Small intestine (tissue), 7 donors: ENCODE measurements around the gene RNF222. TPM values are rescaled to one million over a fixed set of nuclear protein-coding genes. Genes with fewer than 3 reads are reported as not detected.
"Not testable (repeated sequence)": the region's sequence is repeated elsewhere in the genome, so short reads cannot be mapped to it uniquely, and the experiment has no call there.

Experiments
- DNase-seq, 2 donors: peaks; one replicate each; pipeline versions ENCODE4 v3.0.0 to v3.0.0-alpha.2; 2013
- FAIRE-seq: peaks from 2 replicates; lab custom pipeline; 2012; peaks lifted over from hg19 to GRCh38; lab: Jason Lieb, UNC
- H3K27ac ChIP-seq, 3 donors: one replicate each; pipeline ENCODE4 v1.5.1; 2013; ENCODE audit warnings: low read length in 2 of 3, mild to moderate bottlenecking in 2 of 3, control low read depth in 1 of 3, inconsistent platforms in 1 of 3, low read depth in 1 of 3, moderate library complexity in 1 of 3
- H3K27me3 ChIP-seq, 3 donors: one replicate each; pipeline ENCODE4 v1.6.1; 2013; ENCODE audit warnings: low read length in 3 of 3, inconsistent platforms in 1 of 3; ENCODE audit not compliant: control insufficient read depth in 3 of 3, insufficient read depth in 3 of 3
- H3K36me3 ChIP-seq, 3 donors: one replicate each; pipeline ENCODE4 v1.6.1; 2013; ENCODE audit warnings: low read length in 3 of 3, inconsistent platforms in 1 of 3, low read depth in 1 of 3, mild to moderate bottlenecking in 1 of 3, moderate library complexity in 1 of 3; ENCODE audit not compliant: control insufficient read depth in 3 of 3, insufficient read depth in 2 of 3
- H3K4me1 ChIP-seq, 3 donors: one replicate each; pipeline ENCODE4 v1.6.1; 2013; ENCODE audit warnings: low read length in 2 of 3, inconsistent platforms in 1 of 3, low read depth in 1 of 3, mild to moderate bottlenecking in 1 of 3, moderate library complexity in 1 of 3; ENCODE audit not compliant: control insufficient read depth in 3 of 3, insufficient read depth in 2 of 3
- H3K4me3 ChIP-seq, 3 donors: one replicate each; pipeline ENCODE4 v1.5.1; 2013; ENCODE audit warnings: low read length in 3 of 3, control low read depth in 1 of 3, inconsistent platforms in 1 of 3, low read depth in 1 of 3, mild to moderate bottlenecking in 1 of 3, moderate library complexity in 1 of 3
- H3K9me3 ChIP-seq, 2 donors: one replicate each; pipeline ENCODE4 v1.6.1; 2013; ENCODE audit warnings: low read depth in 1 of 2, low read length in 1 of 2; ENCODE audit not compliant: control insufficient read depth in 2 of 2, insufficient read depth in 1 of 2
- WGBS, 3 donors: extraction: QIAGEN DNeasy Blood & Tissue Kit; methylation state at CpG; one replicate each; pipeline ENCODE4 v1.1.7; 2013; 5-methylcytosine and 5-hydroxymethylcytosine counted together
- polyA plus RNA-seq, 4 donors: library from polyadenylated mRNA; stranded (reverse) in 3 of 4; unstranded in 1 of 4; fragments of 200-250 nt in 3 of 4; fragments of 120-200 nt in 1 of 4; gene quantifications; one replicate each; pipeline versions ENCODE4 v1.2.1 to v1.2.3, GENCODE V29; 2013
- donor health status: healthy with polysubstance abuse.
- donor health status: control.
- donor health status: control.
- donor health status: Bipolar disorder and iron deficiency.
- donor health status: healthy.

Gene RNF222
- polyA plus RNA-seq, 4 donors, result 0.10 TPM; not detected in 3

DNA sequence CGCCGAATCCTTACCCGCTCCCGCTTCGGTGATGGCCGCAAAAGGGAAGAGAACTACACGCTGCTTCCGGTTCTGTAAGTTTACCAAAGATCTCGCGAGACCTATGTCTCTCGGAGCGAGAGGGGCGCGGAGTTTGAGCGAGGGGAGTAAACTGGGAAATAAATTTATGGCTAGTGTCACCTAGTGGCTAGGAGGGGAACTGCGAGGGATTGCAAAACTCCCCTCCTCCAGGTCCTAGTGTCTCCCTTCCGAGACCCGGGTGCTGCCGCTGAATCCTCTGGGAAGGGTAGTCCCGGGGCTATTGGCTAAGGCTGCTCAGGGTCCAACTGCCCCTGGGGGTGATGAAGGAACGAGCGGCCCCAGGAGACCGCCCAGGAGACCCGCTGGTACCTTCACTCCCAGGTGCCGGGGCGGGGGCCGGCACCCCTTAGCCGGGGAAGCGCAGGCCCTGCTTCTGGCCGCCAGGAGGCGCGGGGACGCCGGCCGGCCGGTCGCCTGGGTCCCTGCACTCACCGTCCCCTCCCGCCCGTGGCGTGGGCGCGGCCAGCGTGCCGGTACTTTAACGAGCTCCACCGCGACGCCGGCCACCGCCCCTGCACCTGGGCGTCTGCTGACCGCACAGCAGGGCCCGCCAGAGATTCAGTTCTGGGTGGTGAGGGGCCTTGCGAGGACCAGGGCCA lies 14.3 kb downstream of the RNF222 start, which contains the start of gene RPL26:
Gene RPL26 (minus strand): TSS at position 51 of the 680 bp plus-strand sequence. CDS start 883 bp downstream, outside the sequence.
- no peak for FAIRE-seq
- peaks cover 0 to 22% (median 6%) of the 10 kb centered on the region in 3 donors for H3K4me1 ChIP-seq
- 0% methylated on average over 37 to 55 of the region's 55 CpGs for WGBS, 3 donors

DNA sequence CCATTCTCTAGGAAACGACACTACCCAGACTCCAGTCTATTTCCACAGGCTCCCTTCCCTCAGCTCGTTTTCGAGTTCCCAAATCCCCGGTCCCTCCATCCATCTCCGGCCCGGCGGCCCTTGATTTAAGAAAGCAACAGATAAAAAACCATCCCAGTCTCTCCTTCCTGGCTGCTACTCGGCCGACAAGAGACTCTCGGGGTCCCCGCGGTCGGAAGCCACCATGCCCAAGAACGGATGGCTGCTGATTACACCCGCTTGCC lies 14.8 kb downstream of the RNF222 start:
- WGBS, 3 donors, result 1 to 2% (median 1%) methylated on average over 15 of the region's 15 CpGs

More for the DNA sequence above, 14.3 kb downstream of the RNF222 start, which contains the start of gene RPL26:
- DNase-seq, result peak; percentile 99
- H3K4me3 ChIP-seq, result peak within 1 kb of the TSS; percentile 67 to 89 (median 78)
- H3K27ac ChIP-seq, result peak within 1 kb of the TSS; percentile 88 to 93 (median 92)
- no peaks in the 10 kb centered on the region for H3K27me3 ChIP-seq
- H3K9me3 ChIP-seq, result no peaks in the 10 kb centered on the region
- H3K36me3 ChIP-seq, result peaks cover 11 to 20% (median 14%) of the 10 kb centered on the region in 3 donors

DNA sequence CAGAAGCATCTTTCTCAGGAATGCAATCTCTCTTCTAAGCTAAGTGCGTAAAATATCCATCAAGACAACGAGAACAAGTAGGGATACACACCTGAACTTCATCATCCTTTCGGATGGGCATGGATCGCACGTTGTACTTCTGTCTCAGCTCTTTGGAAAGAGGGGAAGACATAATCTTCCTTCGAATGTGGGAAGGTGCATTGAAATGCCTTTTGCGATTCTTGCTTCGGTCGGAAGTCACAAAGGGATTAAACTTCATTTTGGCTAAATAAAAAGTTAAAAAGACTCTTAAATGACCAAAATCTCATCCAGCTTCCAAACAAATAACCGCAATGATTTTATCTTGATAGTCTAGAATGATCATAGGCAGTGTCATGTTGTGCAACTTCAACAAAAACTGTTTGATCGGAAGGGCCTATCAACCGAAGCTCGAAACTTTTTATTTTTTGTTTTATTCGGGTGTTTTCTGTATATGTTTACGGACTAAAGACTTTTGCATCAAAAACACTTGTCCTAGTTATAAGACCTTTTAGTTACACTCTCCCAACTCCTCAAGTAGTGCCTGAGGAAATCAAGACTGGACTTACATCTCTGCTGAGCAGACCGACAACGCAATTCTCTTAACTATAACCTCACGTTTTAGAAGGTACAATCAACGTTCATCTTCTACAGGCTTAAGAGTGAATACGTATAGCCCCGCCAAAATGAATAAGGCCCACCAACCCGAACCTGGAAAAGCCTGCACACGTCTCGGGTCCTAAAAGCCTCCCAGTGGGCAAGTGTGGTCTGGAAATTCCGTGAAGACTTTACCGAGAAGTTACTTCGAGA lies 15.4 kb downstream of the RNF222 start:
- 6 to 12% (median 7%) methylated on average over 27 of the region's 27 CpGs for WGBS, 3 donors
- Histone ChIP-seq H3K27ac (peak overlapping the region in 2 of 3 donors; percentile 45 to 68), H3K4me1 (peaks cover 0 to 23% (median 6%) of the 10 kb centered on the region in 3 donors), H3K27me3 (no peaks in the 10 kb centered on the region), H3K36me3 (peaks cover 11 to 25% (median 14%) of the 10 kb centered on the region in 3 donors), H3K9me3 (no peaks in the 10 kb centered on the region), H3K4me3 (peak overlapping the region; percentile 62 to 79 (median 78))
- DNase-seq, result peak in 1 of 2 donors; percentile 51
- FAIRE-seq, result no peak

More for the DNA sequence above, 14.8 kb downstream of the RNF222 start:
- Histone ChIP-seq H3K27ac (peak overlapping the region in 2 of 3 donors; percentile 45 to 68), H3K36me3 (peaks cover 11 to 24% (median 14%) of the 10 kb centered on the region in 3 donors), H3K4me3 (peak overlapping the region; percentile 62 to 79 (median 78)), H3K4me1 (peaks cover 0 to 22% (median 6%) of the 10 kb centered on the region in 3 donors), H3K9me3 (no peaks in the 10 kb centered on the region), H3K27me3 (no peaks in the 10 kb centered on the region)
- no peak for DNase-seq
- FAIRE-seq, result no peak

DNA sequence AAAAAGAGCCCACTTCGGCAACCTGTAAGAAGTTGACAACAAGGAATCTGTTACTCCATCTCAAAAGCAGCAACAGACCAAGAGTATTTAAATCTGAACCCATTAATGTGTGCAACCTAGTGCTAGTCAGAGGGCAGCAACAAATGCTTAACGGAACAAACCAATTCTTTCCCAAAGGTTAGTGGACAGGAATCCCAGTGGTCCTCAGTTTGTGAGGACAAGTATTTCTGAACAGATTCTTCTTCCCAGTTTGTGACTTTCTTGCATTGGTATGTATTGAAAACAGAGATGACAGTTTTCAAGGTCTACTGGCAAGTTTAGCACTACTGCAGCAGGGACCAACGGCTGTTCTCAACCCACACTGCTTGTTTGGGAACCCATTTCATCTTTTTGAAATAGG lies 17.6 kb downstream of the RNF222 start:
- no peak overlapping the region for H3K27ac ChIP-seq
- FAIRE-seq (no peak), DNase-seq (no peak)
- no peaks in the 10 kb centered on the region for H3K9me3 ChIP-seq
- H3K4me1 ChIP-seq, result peaks cover 2 to 38% (median 6%) of the 10 kb centered on the region in 3 donors
- 36 to 50% (median 40%) methylated on average over 3 of the region's 3 CpGs for WGBS, 3 donors
- no peaks in the 10 kb centered on the region for H3K27me3 ChIP-seq
- no peak overlapping the region for H3K4me3 ChIP-seq
- H3K36me3 ChIP-seq, result peaks cover 11 to 30% (median 14%) of the 10 kb centered on the region in 3 donors

DNA sequence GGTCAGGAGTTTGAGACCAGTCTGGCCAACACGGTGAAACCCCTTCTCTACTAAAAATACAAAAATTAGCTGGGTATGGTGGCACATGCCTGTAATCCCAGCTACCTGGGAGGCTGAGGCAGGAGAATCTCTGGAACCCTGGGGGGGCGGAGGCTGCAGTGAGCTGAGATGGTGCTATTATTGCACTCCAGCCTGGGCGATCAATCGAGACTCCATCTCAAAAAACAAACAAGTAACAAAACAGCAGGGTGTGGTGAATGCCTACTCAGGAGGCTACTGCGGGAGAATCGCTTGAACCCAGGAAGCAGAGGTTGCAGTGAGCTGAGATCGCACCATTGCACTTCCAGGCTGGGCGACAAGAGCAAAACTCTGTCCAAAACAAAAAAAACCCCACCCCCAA lies 19.5 kb downstream of the RNF222 start:
- DNase-seq, H3K9me3 ChIP-seq, H3K27me3 ChIP-seq, H3K4me3 ChIP-seq, FAIRE-seq, H3K27ac ChIP-seq: not testable (repeated sequence)
- Histone ChIP-seq H3K4me1 (peaks cover 2 to 35% (median 6%) of the 10 kb centered on the region in 3 donors), H3K36me3 (peaks cover 11 to 30% (median 14%) of the 10 kb centered on the region in 3 donors)
- 70 to 81% (median 78%) methylated on average over 8 of the region's 8 CpGs for WGBS, 3 donors

DNA sequence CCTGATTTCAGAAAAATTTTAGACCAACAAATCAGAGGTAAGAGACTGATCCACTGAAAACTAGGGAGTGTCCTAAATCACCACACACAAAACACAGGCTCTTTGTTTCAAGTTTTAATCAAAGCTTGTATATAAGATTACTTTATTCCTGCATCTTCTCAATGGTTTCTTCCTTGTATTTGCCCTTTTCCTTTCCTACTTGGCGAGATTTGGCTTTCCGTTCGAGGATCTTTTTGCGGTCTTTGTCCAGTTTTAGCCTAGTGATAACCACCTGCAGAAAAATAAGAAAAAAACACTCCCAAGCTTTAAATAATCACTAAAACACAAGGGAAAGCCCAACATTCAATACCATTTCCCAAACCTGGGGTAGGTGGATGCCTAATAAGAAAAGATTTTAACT lies 20.2 kb downstream of the RNF222 start:
- no peak overlapping the region for H3K4me3 ChIP-seq
- H3K9me3 ChIP-seq, result no peaks in the 10 kb centered on the region
- peak overlapping the region in 2 of 3 donors; percentile 63 to 90 for H3K27ac ChIP-seq
- peaks cover 2 to 35% (median 6%) of the 10 kb centered on the region in 3 donors for H3K4me1 ChIP-seq
- 66 to 82% (median 75%) methylated on average over 4 of the region's 4 CpGs for WGBS, 3 donors
- FAIRE-seq (no peak), DNase-seq (no peak)
- H3K27me3 ChIP-seq, result no peaks in the 10 kb centered on the region
- H3K36me3 ChIP-seq, result peaks cover 11 to 30% (median 14%) of the 10 kb centered on the region in 3 donors

DNA sequence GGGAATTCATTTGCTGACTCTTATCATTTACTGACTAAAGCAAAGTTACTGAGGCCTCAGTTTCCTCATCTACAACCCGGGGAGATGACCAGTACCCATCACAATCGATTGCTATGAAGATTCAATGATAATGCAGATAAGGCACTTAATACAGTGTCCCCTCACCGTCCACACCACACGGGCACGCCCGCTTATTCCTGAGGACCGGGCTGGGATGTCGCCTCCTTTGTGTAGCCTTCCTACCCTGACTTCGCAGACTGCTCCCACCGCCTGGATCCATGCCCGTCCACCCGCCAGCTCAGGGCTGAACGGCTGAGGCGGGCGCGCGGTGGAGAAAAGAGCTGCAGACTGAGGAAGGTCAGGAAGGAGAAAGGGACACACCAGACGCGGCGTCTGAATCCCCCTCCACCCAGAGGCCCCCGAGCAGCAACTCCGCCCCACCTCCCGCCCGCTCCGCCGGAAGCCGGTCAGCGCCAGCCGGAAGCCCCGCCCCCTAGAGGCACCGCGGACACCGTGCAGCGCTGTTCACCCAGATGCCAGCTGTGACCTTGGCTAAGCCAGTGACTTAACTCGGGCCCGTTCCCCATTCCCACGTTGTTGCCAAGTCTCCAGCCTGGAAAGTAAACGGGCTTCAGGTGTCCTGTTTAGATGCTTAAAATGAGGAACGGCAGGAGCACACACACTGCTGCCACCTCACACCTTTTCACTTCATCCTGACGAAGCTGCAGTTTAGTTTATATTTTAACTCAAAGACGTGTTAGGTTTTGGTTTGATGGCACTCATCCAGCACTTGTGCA lies 21.2 kb downstream of the RNF222 start, which contains the start of gene KRABD2:
Gene KRABD2 (minus strand): TSS at position 434 of the 797 bp plus-strand sequence.
- H3K4me1 ChIP-seq, result peaks cover 2 to 28% (median 3%) of the 10 kb centered on the region in 3 donors
- FAIRE-seq, result no peak

More for the DNA sequence above, 21.2 kb downstream of the RNF222 start, which contains the start of gene KRABD2:
- Histone ChIP-seq H3K9me3 (no peaks in the 10 kb centered on the region), H3K27me3 (no peaks in the 10 kb centered on the region), H3K36me3 (peaks cover 11 to 25% (median 14%) of the 10 kb centered on the region in 3 donors), H3K27ac (peak within 1 kb of the TSS; percentile 74 to 93 (median 90)), H3K4me3 (peak within 1 kb of the TSS; percentile 56 to 82 (median 77))
- DNase-seq, result peak; percentile 87 to 96
- 0 to 1% (median 1%) methylated on average over 39 to 41 of the region's 41 CpGs for WGBS, 3 donors
